Measurements from ENCODE around the gene HMX1. TPM values are rescaled to one million over a fixed set of nuclear protein-coding genes. Genes with fewer than 3 reads are reported as not detected.

The HMX1 gene
- total and polyA plus RNA-seq, 2 experiments from 2014 or later, result 0.69 TPM; not detected in 1

GRCh38 chr4:8838961-8839431 is 32.6 kb downstream of the HMX1 start (continued):
- no peak for TF ChIP-seq ETS1 (IDR thresholded peaks at IDR 0.05)
- no peak for TF ChIP-seq ZNF331 (CRISPR knock-in tag; IDR thresholded peaks at IDR 0.05; ENCODE audit: low read depth)
- TF ChIP-seq POLR2AphosphoS5 (IDR thresholded peaks at IDR 0.05; ENCODE audit: low read depth), result no peak
- no peak for TF ChIP-seq NANOG (IDR thresholded peaks at IDR 0.05; ENCODE audit: borderline replicate concordance)
- TF ChIP-seq REST (IDR thresholded peaks at IDR 0.05; ENCODE audit: unreplicated experiment), result no peak
- TF ChIP-seq ZNF114 (CRISPR knock-in tag; IDR thresholded peaks at IDR 0.05), result no peak

DNA sequence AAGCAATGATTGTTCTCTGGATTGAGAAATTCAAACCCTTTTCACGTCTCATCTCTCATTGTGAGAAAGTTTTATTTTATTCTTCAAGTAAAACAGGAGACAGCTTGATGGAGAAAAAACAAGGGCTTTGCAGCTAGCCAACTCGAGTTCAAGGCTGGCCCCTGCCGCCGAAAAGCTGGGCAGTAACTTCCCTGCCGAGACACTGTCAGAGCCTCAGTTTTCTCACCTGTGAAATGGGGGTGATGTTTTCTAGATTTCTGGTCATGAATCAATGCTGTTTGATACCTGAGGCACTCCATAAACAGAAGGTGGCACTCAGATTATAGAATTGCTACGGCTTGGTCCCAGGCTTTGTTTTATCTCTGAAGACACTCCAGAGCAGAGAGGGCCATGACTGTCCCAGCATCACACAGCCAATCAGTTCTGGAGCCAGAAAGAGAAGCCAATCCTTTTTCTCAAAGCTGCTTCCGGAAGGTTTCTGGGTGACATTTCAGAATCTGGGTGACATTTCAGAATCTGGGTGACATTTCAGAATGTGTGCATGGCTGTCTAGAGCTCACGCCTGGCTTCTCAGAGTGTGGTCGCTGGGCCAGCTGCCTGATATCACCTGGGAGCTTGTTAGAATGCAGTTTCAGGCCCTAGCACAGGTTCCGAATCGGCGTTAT is 33.2 kb downstream of the HMX1 start:
- ATAC-seq (no peak), DNase-seq (ENCODE audit: low spot score) (no peak)
- H3K27me3 Mint-ChIP-seq (ENCODE audit: insufficient read depth, low read depth, poor library complexity), result peaks cover 10% of the 10 kb centered on the region
- no peaks in the 10 kb centered on the region for H3K36me3 Mint-ChIP-seq (ENCODE audit: low read depth)
- Histone ChIP-seq H3K9me2 (ENCODE audit: insufficient read depth) (no peaks in the 10 kb centered on the region), H2AFZ (no peak overlapping the region), H4K20me1 (replicated peaks; ENCODE audit: insufficient read depth) (no peaks in the 10 kb centered on the region), H3K27me3 (ENCODE audit: insufficient read depth) (no peaks in the 10 kb centered on the region), H3F3A (replicated peaks; ENCODE audit: low read depth) (no peaks in the 10 kb centered on the region), H3K4me3 (no peak overlapping the region), H3K4me2 (no peak overlapping the region), H3K36me3 (ENCODE audit: insufficient read depth) (no peaks in the 10 kb centered on the region), H3K79me2 (replicated peaks; ENCODE audit: insufficient read depth) (no peaks in the 10 kb centered on the region), H3K27ac (ENCODE audit: low read depth) (no peak overlapping the region), H3K4me1 (ENCODE audit: insufficient read depth) (no peaks in the 10 kb centered on the region; the same call in 1 of the 2 replicates)
- H3K9me3 Mint-ChIP-seq, result peaks cover 5% of the 10 kb centered on the region; the same call in 2 of the 3 replicates
- TF ChIP-seq STAT1 (IDR thresholded peaks at IDR 0.05; ENCODE audit: unreplicated experiment) (no peak), JUNB (IDR thresholded peaks at IDR 0.05; ENCODE audit: unreplicated experiment) (no peak), ZNF114 (CRISPR knock-in tag; IDR thresholded peaks at IDR 0.05) (no peak)
- H3K27ac Mint-ChIP-seq, result no peak overlapping the region
- peaks cover 9% of the 10 kb centered on the region for H3K4me1 Mint-ChIP-seq
- no peak overlapping the region for H3K4me3 Mint-ChIP-seq
